ENCODE measurements around the gene CCDC51. TPM values are rescaled to one million over a fixed set of nuclear protein-coding genes. Genes with fewer than 3 reads are reported as not detected.

CCDC51 gene
- total RNA-seq, 1 experiment from 2014 or later: 28.8 TPM

DNA sequence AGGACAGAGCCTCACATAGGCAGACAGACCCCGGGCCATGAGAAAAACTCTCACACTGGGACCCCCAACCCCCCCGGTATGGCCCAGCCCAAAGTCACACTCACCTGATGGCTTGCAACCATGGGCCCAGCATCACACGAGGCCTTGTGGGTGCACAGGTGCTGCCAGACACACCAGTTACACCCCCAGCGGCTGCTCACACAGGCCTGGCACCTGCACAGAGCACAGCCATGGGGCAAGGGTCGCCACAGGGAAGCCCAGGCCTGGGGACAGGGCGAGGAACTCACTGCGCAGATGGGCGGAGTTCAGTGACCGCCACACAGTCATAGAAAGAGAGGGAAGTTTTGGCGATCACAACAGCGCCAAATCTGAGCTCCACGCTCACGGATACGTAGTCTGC, 19.4 kb downstream of the CCDC51 start:
- no peak for DNase-seq (ENCODE audit: low read depth)

GRCh38 chr3:48419597-48419996, 20.3 kb downstream of the CCDC51 start:
- no peak for DNase-seq (ENCODE audit: low read depth)

GRCh38 chr3:48419149-48419548, 20.8 kb downstream of the CCDC51 start:
- DNase-seq (ENCODE audit: low read depth): no peak

DNA sequence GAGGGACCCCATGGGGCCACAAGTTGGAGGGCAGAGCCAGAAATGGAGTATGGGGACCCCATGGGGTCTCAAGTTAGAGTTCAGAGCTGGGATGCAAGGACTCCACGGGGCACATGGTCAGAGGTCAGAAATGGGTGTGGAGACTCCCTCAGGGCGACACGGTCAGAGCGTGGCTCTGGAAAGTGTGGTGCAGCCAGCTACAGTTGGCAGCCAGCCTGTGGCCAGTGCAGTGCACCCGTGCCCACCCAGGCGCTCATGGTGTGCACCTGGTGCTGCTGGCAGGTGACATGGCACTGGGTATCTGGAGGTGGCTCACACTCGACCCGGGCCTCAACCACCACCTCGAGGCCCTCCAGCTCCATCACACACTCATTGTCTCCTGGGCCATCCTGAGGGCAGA, 21.3 kb downstream of the CCDC51 start:
- no peak for DNase-seq (ENCODE audit: low read depth)

GRCh38 chr3:48418140-48418539, 21.8 kb downstream of the CCDC51 start:
- DNase-seq (ENCODE audit: low read depth): no peak

DNA sequence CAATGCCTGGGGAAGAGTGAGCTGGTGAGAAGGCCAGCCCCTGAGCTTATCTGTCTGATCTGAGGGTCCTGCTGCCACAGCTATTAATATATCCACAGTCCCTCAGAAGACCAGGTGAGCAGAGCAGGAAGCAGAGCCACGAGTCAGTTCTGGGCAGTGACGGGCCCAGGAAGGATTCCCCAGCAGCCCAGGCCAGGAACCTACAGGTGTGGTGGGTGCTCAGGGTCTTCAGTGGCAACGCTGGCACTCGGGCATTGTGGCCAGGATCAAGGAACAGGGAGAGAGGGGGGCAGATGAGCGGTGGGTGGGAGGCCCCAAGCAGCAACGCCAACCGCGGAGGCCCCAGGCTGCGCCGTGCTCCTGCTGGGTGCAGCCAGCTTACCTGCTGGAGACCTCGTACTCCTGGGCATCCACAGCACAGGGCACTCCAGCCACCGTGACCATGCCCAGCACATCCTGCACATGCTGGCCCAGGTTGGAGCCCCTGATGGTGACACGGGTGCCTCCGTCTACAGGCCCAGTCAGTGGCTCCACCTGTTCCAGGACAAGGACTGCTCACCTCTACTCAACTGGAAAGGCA, 22.3 kb downstream of the CCDC51 start:
- no peak for DNase-seq (ENCODE audit: low read depth)

DNA sequence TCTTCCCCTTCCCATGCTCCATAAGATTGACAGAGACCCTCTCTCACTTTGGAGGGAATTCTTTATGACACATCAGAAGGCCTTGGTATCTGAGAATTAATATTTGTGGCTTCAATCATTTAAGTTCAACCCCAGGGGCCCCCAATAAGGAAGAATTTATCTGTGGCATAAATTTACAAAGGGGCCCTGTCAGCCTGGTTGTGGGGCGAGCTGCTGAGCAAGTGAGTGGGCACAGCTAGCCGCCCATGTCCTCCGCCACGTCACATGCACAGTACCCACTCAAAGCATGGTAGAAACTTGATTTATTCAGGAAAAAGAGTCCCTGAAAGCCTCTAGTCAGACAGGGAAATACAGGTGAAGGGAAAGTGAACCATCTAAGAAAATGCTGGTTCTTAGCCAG, 23.4 kb downstream of the CCDC51 start:
- no peak for DNase-seq (ENCODE audit: low read depth)

- DNase-seq (ENCODE audit: low read depth): no peak
These were observed 23.8 kb downstream of the CCDC51 start for GRCh38 chr3:48416091-48416505.

DNA sequence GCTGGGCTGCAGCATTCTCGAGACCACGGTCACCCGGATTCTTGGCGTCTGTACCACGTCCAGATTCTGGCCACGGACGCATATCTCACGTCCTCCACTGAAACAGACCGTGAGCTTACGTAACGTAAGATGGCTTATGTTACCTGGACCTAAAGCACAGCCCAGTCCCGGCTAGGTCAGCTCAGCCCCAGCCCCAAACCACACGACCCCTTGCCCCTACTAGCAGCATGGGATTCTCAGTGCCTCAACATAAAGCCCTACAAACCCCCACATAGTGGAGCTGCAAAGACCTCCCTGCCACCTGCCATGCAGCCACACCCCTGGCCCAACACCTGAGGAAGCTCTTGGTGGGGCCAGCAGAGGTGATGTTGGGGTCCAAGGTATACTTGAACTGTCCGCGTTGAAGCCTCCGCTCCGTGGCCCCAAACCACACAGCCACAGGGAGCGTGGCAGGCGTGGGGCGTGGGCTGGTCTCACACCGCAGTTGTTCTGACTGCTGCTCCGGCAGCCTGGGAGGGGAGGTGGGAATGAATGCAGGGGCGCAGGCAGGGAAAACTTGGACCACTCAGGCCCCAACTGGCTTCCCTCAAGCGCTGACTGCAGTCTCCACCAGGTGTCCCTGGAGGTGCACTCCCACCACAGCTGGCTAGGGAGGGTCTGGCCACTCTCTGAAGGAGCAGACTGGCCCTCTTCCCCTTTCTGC, 24.5 kb downstream of the CCDC51 start:
- no peak for DNase-seq (ENCODE audit: low read depth)

- DNase-seq (ENCODE audit: low read depth): no peak
These were observed 25.3 kb downstream of the CCDC51 start for GRCh38 chr3:48414376-48415250.

DNA sequence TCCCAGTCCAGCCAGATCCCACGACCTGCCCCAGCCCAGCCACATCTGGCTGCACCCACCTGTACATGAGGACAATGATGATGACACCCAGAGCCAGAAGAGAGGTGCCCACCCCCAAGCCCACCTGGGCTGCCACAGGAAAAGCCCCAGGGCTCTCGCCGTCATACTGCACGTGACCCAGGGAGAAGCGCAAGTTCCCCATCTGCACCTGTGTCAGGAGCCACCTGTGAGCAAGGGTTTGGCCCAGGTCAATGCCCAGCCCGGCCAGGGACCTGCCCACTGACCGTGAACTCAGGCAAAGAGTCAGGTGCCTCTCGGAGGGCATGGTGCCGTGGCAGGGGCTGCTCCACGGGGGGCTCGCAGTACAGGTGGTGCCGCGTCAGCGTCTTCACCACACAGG, 26.3 kb downstream of the CCDC51 start:
- DNase-seq (ENCODE audit: low read depth): no peak

DNA sequence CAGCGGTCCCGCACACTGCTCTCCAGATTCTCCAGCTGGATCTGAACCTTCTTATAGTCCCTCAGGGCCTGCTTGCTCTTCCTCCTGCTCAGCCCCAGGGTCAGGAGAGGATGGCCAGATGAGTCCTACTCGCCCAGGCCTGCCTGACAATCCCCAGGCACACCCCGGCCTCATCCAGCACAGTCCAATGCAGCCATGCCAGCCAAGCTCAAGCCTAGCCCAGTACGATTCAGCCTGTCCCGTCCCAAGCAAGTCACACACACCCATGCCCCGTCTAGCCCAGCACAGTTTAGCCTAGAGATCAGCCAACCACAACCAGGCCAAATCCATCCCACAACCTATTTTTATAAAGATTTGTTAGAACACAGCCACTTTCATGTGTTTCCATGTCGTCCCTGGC, 26.8 kb downstream of the CCDC51 start:
- no peak for DNase-seq (ENCODE audit: low read depth)

DNA sequence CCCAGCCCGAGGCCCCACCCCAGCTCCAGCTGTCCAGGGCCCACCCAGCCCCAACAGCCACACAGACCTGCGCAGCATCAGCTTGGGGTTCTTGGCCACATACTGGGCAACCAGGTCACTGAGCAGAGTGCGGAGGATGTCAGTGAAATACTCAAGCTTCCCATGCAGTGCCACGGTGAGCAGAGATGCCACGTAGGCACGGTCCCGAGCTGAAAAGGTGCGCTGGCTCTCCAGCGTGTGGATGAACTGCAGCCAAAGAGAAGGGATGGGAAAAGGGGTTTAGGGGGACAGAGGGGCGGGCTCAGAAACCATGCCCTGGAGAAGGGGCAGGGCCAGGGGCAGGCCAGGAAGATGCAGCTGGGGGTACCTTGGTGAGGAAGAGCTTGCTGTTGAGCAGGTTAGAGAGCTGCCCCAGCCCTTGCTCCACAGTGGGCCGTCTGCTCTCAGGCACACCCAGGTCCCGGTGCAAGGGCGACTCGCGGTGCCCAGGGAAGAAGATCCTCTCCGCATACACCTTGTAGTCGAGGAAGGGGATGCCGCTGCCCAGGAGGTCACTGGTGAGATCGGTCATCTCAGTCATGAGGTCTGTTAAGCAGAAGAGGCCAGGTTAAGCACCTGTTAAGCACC, 27.4 kb downstream of the CCDC51 start:
- no peak for DNase-seq (ENCODE audit: low read depth)

DNA sequence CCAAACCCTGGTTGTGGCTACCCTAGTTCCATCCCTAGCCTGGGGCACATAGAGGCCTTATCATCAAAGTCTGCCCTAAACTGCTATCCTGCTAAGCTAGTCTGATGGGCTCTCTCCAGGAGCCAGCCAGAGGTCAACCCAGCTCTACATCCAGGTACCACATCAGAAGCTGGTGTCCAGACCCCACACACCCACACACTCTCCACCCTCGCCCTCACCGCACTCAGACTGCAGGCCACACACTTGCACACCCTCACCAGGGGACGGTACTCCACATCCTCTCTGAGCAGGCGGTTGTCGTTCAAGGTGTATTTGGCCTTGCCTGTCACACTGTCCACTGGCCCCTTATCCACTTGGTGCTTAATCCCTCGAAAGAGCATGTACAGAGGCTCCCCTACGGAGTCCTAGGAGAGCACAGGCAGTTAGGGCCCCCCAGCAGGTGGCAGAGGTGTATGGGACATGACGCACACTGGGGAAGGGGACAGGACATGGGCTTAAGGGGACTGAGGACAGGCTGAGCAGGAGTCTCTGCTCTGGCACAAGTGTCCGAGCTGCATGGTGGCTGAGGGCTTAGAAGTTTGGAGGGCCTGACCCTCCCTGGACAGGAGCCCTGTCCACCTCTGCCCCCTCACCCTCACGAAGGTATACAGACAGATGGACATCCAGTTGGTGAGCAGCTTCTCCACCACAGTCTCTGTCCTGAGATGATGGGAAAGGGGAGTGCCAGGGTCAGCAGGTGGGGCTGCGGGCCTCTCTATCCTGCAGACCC, 28.1 kb downstream of the CCDC51 start:
- DNase-seq (ENCODE audit: low read depth): no peak

DNA sequence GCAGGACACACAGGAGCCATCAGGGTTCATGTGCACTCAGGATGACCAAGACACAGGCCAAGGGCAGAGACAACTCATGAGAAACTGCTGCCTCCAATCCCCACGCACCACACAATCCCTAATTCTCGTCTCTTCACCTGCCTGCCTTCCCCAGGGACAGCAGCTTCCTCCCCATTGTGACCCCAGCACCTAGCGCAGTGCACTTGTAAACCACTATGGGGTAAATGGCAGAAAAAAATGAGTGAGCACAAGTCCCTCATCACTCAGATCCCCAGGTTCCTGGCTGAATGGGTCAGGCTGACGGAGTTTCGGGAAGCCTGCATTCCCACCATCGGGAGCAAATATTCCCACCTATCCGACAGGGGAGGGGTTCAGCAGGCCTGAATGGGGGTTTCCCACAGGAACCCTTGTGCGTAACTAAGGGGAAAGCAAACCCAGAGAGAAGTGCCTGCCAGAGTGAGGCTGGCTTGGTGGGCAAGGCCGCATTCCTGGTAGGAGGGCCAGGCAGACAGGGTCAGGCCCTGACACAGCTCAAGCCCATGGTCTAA, 28.8 kb downstream of the CCDC51 start:
- DNase-seq (ENCODE audit: low read depth): no peak

- no peak for DNase-seq (ENCODE audit: low read depth)
These were observed 29.5 kb downstream of the CCDC51 start for GRCh38 chr3:48410205-48411040.

DNA sequence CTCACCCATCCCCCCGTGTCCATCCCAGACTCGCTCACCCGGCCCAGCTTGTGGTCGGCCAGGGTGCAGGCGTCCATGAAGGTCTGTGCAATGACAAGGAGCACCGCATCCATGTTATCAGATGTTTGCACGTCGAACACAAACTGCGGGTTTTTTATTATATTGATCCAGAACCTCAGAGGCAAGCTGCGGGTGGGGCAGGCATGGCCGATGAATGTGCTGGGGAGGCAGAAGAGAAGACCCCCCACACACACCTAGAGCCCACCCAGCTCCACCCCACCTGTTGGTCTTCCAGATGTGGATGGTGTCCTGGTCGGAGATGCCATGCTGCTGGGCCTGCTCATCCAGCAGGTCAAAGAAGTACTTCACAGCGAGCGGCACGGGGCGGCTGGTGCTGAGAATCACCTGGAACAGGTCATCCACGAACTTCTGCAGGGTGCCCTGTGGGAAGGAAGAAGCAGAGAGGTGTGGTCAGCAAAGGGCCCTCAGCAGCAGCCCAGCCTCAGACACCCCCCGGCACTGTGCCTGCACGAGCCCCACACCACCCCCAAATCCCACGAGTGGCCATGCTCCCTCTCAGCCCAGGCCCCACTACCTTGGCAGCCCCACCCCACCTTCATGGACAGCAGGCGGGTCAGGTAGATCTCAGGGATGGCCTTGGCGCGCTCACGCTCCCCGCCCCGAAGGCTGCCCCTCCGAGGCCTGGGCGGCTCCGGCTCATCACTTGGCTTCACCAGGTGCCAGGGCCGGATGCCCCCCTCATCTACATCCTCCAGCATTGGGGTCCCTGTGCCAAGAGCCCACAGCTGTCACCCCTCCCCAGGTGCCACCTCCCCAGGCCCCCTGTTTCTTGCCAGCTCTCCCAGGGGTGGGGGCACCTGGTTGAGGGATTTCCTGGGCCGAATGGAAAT, 30.4 kb downstream of the CCDC51 start:
- DNase-seq (ENCODE audit: low read depth): no peak

- DNase-seq (ENCODE audit: low read depth): no peak
These were observed 31.1 kb downstream of the CCDC51 start for GRCh38 chr3:48408823-48409281.

- DNase-seq (ENCODE audit: low read depth): no peak
These were observed 32.3 kb downstream of the CCDC51 start for GRCh38 chr3:48407542-48408099.
